HG03025 (cell line): ENCODE measurements around the gene PRSS23.
"Not testable (repeated sequence)": the region's sequence is repeated elsewhere in the genome, so short reads cannot be mapped to it uniquely, and the experiment has no call there.

Source experiments
- ATAC-seq: cut with Tn5 transposase; IDR thresholded peaks from one replicate; pipeline ENCODE4 v1.9.1; 2021; ENCODE audit warnings: mild to moderate bottlenecking, moderate library complexity; ENCODE audit not compliant: unreplicated experiment, low FRiP score

PRSS23 gene

DNA sequence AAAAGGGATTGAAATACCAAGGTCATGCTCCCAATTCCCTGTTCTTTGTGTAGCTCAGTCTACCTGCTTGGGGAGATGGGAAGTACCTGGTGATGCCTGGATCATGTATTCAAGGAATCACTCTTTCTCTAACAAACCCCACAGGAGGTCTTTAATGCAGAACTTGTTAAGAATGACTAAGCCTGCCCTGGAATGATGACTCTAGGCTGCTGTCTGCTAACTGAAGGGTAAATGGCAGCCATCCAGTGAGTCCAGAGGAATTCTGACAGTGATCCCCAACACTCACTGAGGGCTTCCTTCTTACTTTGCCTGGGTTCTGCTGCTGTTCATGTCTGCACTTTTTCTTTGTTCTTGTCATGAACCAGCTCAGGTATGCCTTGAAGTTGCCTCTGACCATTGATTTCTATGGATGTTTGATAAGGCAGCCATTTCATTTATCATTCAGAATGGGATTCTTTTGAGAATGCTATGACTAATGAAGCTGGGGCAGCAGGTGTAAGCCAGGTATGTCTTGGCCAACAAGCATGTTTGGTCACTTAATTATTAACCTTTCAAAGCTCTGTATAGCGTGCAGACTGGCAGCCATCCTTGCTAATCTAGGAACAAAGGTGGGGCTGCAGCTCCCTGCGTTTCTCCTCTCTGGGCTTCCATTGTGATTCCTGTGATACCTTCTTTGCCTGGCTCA, 11.4 kb downstream of the PRSS23 start:
- no peak for ATAC-seq

DNA sequence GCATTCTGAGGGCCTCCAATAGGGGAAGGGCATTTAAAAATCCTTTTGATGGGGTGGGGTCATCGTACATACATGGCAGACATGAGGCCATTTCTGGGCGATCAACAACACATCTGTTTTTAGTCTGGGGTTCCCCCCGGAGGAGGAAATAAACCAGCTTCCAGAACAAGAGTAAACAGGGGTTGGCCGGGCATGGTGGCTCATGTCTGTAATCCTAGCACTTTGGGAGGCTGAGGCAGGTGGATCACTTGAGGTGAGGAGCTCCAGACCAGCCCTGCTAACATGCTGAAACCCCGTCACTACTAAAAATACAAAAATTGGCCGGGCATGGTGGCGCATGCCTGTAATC, 12.0 kb downstream of the PRSS23 start:
- ATAC-seq: no peak

DNA sequence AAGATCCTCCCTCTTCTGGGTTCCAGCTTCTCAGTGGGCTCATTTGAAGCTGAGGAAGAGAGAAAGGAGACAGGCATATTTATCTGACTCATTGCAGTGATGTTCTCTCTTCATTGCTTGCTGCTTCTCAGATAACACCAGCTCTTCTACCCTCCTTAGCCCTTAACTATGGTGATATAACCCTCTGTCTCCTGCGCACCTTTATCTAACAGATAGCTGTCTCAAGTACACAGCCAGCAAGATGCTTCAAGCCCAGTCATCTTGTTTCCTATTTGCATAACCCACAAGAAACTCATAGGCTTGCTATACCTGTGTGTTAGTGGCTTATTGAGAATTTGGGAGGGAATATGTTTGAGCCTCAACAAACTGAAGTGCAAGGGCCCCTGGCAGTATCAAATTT, 12.6 kb downstream of the PRSS23 start:
- ATAC-seq: no peak

DNA sequence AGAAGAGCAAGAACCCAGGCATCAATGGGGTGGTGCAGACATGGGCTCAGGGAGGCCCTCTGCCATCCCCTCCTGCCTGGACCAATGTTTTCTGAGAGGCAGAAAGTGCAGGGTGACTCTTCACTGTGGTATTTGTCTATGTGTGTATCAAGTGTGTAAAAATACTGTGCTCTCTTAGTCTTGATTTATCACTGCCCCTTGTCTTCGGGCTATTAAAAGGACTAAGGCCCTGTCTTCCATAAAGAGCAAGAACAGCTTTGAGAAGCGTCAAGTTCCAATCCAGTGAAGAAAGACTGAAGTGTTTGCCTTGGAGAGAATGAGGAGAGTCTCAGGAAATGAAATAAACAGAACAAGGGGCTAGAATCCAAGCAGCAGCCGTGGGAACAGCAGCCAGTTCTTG, 14.4 kb downstream of the PRSS23 start:
- no peak for ATAC-seq

DNA sequence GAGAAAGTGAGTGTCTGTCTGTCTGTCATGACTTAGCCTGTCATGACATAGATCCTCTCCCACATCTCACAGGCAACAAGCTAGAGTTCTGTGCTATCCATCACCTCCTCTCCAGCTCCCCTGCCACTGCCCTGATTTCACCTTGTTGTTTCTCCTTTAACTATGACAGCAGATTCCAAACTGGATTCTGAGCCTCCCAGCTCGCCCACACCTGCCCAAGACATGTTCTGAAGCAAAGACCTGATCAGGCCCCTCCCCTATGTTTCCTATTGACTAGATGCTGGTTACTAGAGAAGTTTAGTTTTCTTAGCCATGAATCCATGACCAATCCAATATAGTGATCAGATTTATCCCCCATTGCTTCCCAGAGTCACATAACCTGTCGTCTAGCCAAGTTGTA, 15.4 kb downstream of the PRSS23 start:
- no peak for ATAC-seq

DNA sequence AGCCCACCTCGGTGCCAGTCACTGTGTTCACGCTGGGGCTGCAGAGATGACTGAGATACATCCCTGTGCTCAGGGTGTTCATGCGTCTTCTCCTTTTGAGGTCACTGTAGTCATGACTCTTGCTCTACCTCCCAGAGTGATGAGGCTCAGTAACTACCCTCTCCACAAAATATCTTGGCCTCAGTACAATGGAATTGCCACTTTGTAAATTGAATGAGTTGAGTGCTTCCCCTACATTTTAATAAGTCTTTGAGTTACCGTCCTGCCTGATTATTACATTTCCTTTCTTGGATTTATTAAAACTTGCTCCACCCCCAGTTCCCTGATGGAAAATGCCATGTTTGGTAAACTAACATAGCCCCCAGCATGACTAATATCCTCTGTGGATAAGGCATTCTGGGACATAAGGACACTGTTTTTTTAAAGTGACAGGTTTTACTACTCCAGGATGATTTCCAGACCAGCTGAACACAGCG, 15.9 kb downstream of the PRSS23 start:
- ATAC-seq: no peak

DNA sequence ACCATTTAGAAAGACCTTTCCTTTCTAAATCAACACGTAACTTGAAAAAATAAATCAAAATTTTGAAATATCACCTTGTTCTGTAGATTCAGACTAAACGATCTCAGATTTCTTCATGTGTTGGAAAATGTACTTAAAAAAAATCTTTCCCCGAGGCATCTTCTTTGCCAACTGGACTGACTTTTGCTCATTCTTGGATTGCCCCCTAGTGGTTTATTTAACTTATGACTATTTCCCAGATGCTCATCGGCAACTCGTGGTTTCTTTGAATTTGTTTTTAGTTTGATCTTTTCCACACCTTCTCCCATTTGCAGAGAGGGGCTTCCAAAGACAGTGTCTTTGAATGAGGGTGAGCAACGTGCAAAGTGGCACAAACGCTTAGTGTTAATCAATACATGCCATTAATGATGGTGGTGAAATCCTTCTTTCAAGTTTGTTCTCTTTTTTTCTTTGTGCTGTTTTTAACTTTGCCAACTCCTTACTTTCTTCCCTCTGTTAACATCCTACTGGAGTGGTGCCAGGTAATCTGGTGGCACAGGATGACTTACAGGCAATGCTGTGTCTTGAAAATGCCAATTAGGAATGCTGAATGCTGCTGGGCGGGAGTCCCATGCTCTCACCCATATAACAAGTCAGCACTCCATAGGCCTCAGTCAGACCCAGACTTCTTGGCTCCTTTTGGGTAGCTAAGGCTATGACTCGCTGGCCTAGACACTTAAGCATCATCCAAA, 18.3 kb downstream of the PRSS23 start:
- ATAC-seq: peak; percentile 53

DNA sequence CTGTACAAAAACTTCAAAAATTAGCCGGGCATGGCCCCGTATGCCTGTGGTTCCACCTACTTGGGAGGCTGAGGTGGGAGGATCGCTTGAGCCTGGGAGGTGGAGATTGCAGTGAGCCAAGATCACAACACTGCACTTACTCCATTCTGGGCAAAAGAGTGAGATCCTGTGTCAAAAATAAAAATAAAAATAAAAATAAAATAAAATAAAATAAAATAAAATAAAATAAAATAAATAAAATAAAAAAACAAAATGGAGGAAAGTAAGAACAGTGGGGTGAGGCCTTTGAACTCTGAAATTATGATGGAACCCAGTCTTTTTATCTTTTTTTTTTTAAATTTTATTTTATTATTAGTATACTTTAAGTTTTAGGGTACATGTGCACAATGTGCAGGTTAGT, 23.8 kb downstream of the PRSS23 start:
- not testable (repeated sequence) for ATAC-seq

DNA sequence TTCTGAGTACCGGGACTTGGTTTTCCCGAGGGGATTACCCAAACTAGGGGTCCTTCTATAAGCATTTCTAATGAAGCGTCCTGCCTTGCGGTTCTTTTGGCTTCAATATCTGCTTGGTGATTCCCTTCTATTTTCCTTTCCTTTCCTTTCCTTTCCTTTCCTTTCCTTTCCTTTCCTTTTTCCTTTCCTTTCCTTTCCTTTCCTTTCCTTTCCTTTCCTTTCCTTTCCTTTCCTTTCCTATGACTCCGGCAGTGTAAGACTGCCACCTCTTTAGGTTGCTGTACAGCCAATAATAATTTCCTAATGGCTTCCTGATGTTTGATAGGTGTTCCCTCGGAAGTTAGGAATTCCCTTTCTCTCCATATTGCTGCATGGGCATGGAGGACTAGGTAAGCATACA, 34.0 kb downstream of the PRSS23 start:
- not testable (repeated sequence) for ATAC-seq

DNA sequence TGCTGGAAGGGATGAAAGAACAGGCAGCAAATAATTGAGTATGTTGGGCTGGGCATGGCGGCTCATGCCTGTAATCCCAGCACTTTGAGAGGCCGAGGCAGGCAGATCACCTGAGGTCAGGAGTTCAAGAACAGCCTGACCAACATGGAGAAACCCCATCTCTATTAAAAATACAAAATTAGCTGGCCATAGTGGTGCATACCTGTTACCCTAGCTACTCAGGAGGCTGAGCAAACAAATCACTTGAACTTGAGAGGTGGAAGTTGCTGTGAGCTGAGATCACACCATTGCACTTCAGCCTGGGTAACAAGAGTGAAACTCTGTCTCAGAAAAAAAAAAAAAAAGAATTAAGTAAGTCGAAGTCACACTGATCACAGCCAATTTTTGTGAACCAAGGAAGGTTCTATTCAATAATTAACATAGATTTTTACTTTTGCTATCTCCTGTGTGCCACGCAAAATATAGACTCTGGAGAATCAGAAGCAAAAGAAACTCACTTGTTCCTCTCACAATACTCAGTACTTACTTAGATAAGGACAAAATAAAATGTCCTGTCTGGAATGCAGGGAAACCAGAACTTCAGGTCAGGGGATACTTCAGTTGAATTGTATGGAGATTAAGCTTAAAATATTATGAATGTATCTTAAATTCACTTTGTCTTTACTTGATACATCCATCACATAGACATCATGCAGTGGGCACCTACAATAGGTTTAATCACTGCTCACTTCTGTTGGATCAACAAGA, 44.6 kb downstream of the PRSS23 start:
- not testable (repeated sequence) for ATAC-seq

DNA sequence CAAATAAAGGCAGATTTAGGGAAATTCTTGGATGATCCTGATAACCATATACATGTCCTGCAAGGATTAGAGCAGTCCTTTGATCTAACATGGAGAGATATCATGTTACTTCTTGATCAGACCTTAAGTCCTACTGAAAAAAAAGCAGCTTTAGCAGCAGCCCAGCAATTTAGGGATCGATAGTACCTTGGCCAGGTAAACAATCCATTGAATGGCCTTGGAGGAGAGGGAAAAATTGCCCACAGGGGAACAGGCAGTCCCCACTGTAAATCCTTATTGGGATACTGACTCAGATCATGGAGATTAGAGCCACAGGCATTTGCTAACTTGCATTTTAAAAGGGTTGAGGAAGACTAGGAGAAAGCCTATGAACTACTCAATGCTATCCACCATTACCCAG, 47.8 kb downstream of the PRSS23 start:
- no peak for ATAC-seq

DNA sequence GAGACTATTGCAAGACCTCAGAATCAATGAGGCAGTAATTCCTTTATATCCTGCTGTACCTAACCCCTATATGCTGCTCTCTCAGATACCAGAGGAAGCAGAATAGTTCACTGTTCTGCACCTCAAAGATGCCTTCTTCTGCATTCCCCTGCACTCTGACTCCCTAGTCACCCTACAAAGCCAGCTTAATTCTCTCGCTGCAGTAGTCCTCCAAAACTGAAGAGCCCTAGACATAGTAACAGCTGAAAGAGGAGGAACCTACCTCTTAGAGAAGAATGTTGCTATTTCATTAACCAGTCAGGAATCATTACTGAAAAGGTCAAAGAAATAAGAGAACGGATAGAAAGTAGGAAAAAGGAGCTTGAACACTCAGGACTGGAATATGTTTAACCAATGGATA, 49.3 kb downstream of the PRSS23 start:
- no peak for ATAC-seq
